ENCODE results near the gene BEGAIN.

DNA sequence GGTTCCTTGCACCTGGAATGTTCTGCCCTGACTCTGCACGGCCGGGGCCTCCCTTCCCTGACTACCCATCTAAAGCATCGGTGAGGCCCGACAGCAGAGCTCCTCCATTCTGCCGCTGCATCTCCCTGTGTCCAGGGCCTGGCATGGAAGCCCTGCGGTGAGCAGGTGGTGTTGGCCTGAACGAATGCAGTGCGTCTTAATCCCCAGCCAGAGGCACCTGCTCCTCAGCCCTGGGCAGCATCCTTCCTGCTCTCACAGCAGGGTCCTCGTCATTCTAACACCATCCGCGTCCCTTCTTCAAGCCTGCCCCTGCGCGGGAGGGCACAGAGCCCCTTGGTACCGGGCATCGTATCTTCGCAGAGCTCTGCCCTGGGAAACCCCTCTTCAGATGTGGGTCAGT, 15.4 kb downstream of the BEGAIN start:
- TF ChIP-seq POLR2AphosphoS5 (IDR thresholded peaks at IDR 0.05): no peak
- TF ChIP-seq, protein P1, sequence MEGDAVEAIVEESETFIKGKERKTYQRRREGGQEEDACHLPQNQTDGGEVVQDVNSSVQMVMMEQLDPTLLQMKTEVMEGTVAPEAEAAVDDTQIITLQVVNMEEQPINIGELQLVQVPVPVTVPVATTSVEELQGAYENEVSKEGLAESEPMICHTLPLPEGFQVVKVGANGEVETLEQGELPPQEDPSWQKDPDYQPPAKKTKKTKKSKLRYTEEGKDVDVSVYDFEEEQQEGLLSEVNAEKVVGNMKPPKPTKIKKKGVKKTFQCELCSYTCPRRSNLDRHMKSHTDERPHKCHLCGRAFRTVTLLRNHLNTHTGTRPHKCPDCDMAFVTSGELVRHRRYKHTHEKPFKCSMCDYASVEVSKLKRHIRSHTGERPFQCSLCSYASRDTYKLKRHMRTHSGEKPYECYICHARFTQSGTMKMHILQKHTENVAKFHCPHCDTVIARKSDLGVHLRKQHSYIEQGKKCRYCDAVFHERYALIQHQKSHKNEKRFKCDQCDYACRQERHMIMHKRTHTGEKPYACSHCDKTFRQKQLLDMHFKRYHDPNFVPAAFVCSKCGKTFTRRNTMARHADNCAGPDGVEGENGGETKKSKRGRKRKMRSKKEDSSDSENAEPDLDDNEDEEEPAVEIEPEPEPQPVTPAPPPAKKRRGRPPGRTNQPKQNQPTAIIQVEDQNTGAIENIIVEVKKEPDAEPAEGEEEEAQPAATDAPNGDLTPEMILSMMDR (IDR thresholded peaks at IDR 0.05): no peak
- no peak for TF ChIP-seq POLR2A (IDR thresholded peaks at IDR 0.05)
- TF ChIP-seq EP300 (IDR thresholded peaks at IDR 0.05; ENCODE audit: low read depth): no peak
